ENCODE measurements around the gene COPS8.

The COPS8 gene

GRCh38 chr2:237066396-237066795, 19.3 kb upstream of the COPS8 start:
- no peak for DNase-seq

GRCh38 chr2:237068005-237068576, 17.6 kb upstream of the COPS8 start:
- DNase-seq: no peak

- no peak for DNase-seq
Observed at GRCh38 chr2:237072067-237072931, 13.4 kb upstream of the COPS8 start.

GRCh38 chr2:237073552-237073951, 12.1 kb upstream of the COPS8 start:
- no peak for DNase-seq

GRCh38 chr2:237074211-237074993, 11.3 kb upstream of the COPS8 start:
- no peak for DNase-seq

GRCh38 chr2:237075749-237076599, 9.7 kb upstream of the COPS8 start:
- no peak for DNase-seq

- no peak for DNase-seq
Observed at GRCh38 chr2:237081596-237081995, 4.1 kb upstream of the COPS8 start.

- DNase-seq: no peak
Observed at GRCh38 chr2:237083026-237083425, 2.7 kb upstream of the COPS8 start.

GRCh38 chr2:237084444-237084843, 1.2 kb upstream of the COPS8 start:
- no peak for DNase-seq

GRCh38 chr2:237090906-237091305, 5.2 kb downstream of the COPS8 start:
- DNase-seq: no peak

GRCh38 chr2:237091779-237092436, 6.2 kb downstream of the COPS8 start:
- no peak for DNase-seq

GRCh38 chr2:237092506-237092905, 6.8 kb downstream of the COPS8 start:
- no peak for DNase-seq

- DNase-seq: no peak
Observed at GRCh38 chr2:237092920-237093781, 7.5 kb downstream of the COPS8 start.

GRCh38 chr2:237096201-237096600, 10.5 kb downstream of the COPS8 start:
- DNase-seq: no peak

GRCh38 chr2:237096911-237097310, 11.2 kb downstream of the COPS8 start:
- DNase-seq: no peak

GRCh38 chr2:237097326-237097910, 11.7 kb downstream of the COPS8 start:
- DNase-seq: no peak

- DNase-seq: no peak
Observed at GRCh38 chr2:237097911-237098702, 12.4 kb downstream of the COPS8 start.

- DNase-seq: no peak
Observed at GRCh38 chr2:237099804-237100203, 14.1 kb downstream of the COPS8 start.

GRCh38 chr2:237101118-237101979, 15.7 kb downstream of the COPS8 start:
- DNase-seq: no peak

All from NCI-H2171 (cell line).